ENCODE measurements around the gene SLC24A3.

The SLC24A3 gene

GRCh38 chr20:19618711-19619110 lies 406.3 kb downstream of the SLC24A3 start:
- Histone ChIP-seq H3K4me1 (ENCODE audit: insufficient read depth, low read length, poor library complexity, severe bottlenecking) (peaks cover 10% of the 10 kb centered on the region), H3K9me3 (ENCODE audit: insufficient read depth, low read depth, low read length) (no peaks in the 10 kb centered on the region), H2AFZ (ENCODE audit: low read length) (no peak overlapping the region), H3K79me2 (ENCODE audit: insufficient read depth, low read length) (no peaks in the 10 kb centered on the region), H3F3A (ENCODE audit: low read depth) (no peaks in the 10 kb centered on the region), H4K20me1 (ENCODE audit: insufficient read depth, low read length, poor library complexity, severe bottlenecking) (no peaks in the 10 kb centered on the region), H3K27me3 (ENCODE audit: insufficient read depth, low read length, poor library complexity, severe bottlenecking) (no peaks in the 10 kb centered on the region), H3K9me2 (replicated peaks; ENCODE audit: low read depth, low read length) (no peaks in the 10 kb centered on the region), H3K4me2 (ENCODE audit: low read depth, low read length, poor library complexity, severe bottlenecking) (no peak overlapping the region), H3K9ac (ENCODE audit: low read depth, low read length, poor library complexity, severe bottlenecking) (no peak overlapping the region), H3K36me3 (ENCODE audit: insufficient read depth, low read length) (no peaks in the 10 kb centered on the region), H3K4me3 (ENCODE audit: low read length, poor library complexity, severe bottlenecking) (no peak overlapping the region)
- no peak for TF ChIP-seq EZH2phosphoT487 (IDR thresholded peaks at IDR 0.05; ENCODE audit: borderline replicate concordance)
- TF ChIP-seq CTCF (conservative IDR thresholded peaks at IDR 0.05; ENCODE audit: low read length), result no peak

- Histone ChIP-seq H3K4me3 (ENCODE audit: low read length, poor library complexity, severe bottlenecking) (no peak overlapping the region), H4K20me1 (ENCODE audit: insufficient read depth, low read length, poor library complexity, severe bottlenecking) (no peaks in the 10 kb centered on the region), H3F3A (ENCODE audit: low read depth) (no peaks in the 10 kb centered on the region), H3K36me3 (ENCODE audit: insufficient read depth, low read length) (no peaks in the 10 kb centered on the region), H3K4me1 (ENCODE audit: insufficient read depth, low read length, poor library complexity, severe bottlenecking) (peaks cover 10% of the 10 kb centered on the region), H3K79me2 (ENCODE audit: insufficient read depth, low read length) (no peaks in the 10 kb centered on the region), H3K9me3 (ENCODE audit: insufficient read depth, low read depth, low read length) (no peaks in the 10 kb centered on the region), H3K9ac (ENCODE audit: low read depth, low read length, poor library complexity, severe bottlenecking) (no peak overlapping the region), H3K27me3 (ENCODE audit: insufficient read depth, low read length, poor library complexity, severe bottlenecking) (no peaks in the 10 kb centered on the region), H3K9me2 (replicated peaks; ENCODE audit: low read depth, low read length) (no peaks in the 10 kb centered on the region), H2AFZ (ENCODE audit: low read length) (no peak overlapping the region), H3K4me2 (ENCODE audit: low read depth, low read length, poor library complexity, severe bottlenecking) (no peak overlapping the region)
- no peak for TF ChIP-seq CTCF (conservative IDR thresholded peaks at IDR 0.05; ENCODE audit: low read length)
- TF ChIP-seq EZH2phosphoT487 (IDR thresholded peaks at IDR 0.05; ENCODE audit: borderline replicate concordance), result no peak
Measured at GRCh38 chr20:19619904-19620430, 407.5 kb downstream of the SLC24A3 start.

GRCh38 chr20:19620446-19620845 lies 408.0 kb downstream of the SLC24A3 start:
- H2AFZ ChIP-seq (ENCODE audit: low read length), result no peak overlapping the region
- no peak overlapping the region for H3K4me2 ChIP-seq (ENCODE audit: low read depth, low read length, poor library complexity, severe bottlenecking)
- no peaks in the 10 kb centered on the region for H3K9me3 ChIP-seq (ENCODE audit: insufficient read depth, low read depth, low read length)
- H3F3A ChIP-seq (ENCODE audit: low read depth), result no peaks in the 10 kb centered on the region
- no peaks in the 10 kb centered on the region for H3K79me2 ChIP-seq (ENCODE audit: insufficient read depth, low read length)
- no peaks in the 10 kb centered on the region for H4K20me1 ChIP-seq (ENCODE audit: insufficient read depth, low read length, poor library complexity, severe bottlenecking)
- no peaks in the 10 kb centered on the region for H3K9me2 ChIP-seq (replicated peaks; ENCODE audit: low read depth, low read length)
- no peak overlapping the region for H3K9ac ChIP-seq (ENCODE audit: low read depth, low read length, poor library complexity, severe bottlenecking)
- TF ChIP-seq CTCF (conservative IDR thresholded peaks at IDR 0.05; ENCODE audit: low read length), result no peak
- TF ChIP-seq EZH2phosphoT487 (IDR thresholded peaks at IDR 0.05; ENCODE audit: borderline replicate concordance), result no peak
- H3K36me3 ChIP-seq (ENCODE audit: insufficient read depth, low read length), result no peaks in the 10 kb centered on the region
- H3K4me1 ChIP-seq (ENCODE audit: insufficient read depth, low read length, poor library complexity, severe bottlenecking), result peaks cover 10% of the 10 kb centered on the region
- H3K27me3 ChIP-seq (ENCODE audit: insufficient read depth, low read length, poor library complexity, severe bottlenecking), result no peaks in the 10 kb centered on the region
- no peak overlapping the region for H3K4me3 ChIP-seq (ENCODE audit: low read length, poor library complexity, severe bottlenecking)
